ENCODE measurements around the gene GOLM1.

The GOLM1 gene

GRCh38 chr9:85994191-85994590, 105.2 kb downstream of the GOLM1 start:
- in situ Hi-C loops (cut with MboI; ENCODE audit: low sequenced_read_pairs), result no loop called here

- in situ Hi-C loops (cut with MboI; ENCODE audit: low sequenced_read_pairs), result no loop called here
These were observed 112.1 kb downstream of the GOLM1 start for GRCh38 chr9:85987236-85987635.

GRCh38 chr9:85984457-85984856, 114.9 kb downstream of the GOLM1 start:
- in situ Hi-C loops (cut with MboI; ENCODE audit: low sequenced_read_pairs), result no loop called here

- in situ Hi-C loops (cut with MboI; ENCODE audit: low sequenced_read_pairs), result no loop called here
These were observed 118.0 kb downstream of the GOLM1 start for GRCh38 chr9:85981369-85981768.

- in situ Hi-C loops (cut with MboI; ENCODE audit: low sequenced_read_pairs), result no loop called here
These were observed 120.9 kb downstream of the GOLM1 start for GRCh38 chr9:85978496-85978895.
